Colonic mucosa (tissue), 4 donors: ENCODE data around the gene OR52D1. TPM values are rescaled to one million over a fixed set of nuclear protein-coding genes. Genes with fewer than 3 reads are reported as not detected.

Experiments
- DNase-seq: peaks from one replicate; pipeline ENCODE4 v3.0.0-alpha.2; 2020
- H3K27ac ChIP-seq: fragments of 200-600 bp; one replicate; pipeline ENCODE4 v1.8.0; 2021
- H3K27me3 ChIP-seq: fragments of 200-600 bp; one replicate; pipeline ENCODE4 v1.8.0; 2021
- H3K36me3 ChIP-seq: fragments of 200-600 bp; one replicate; pipeline ENCODE4 v1.8.0; 2021
- H3K4me1 ChIP-seq: fragments of 200-600 bp; one replicate; pipeline ENCODE4 v1.8.0; 2021; ENCODE audit warnings: mild to moderate bottlenecking
- H3K4me3 ChIP-seq: fragments of 200-600 bp; one replicate; pipeline ENCODE4 v1.8.0; 2021
- H3K9ac ChIP-seq, 2 donors: one replicate each; pipeline ENCODE4 v1.7.0; 2013; ENCODE audit warnings: control low read depth in 2 of 2, low read depth in 2 of 2, low read length in 2 of 2
- H3K9me3 ChIP-seq: fragments of 200-600 bp; one replicate; pipeline ENCODE4 v1.8.0; 2021
- CTCF ChIP-seq: fragments of 200-600 bp; IDR thresholded peaks from one replicate; pipeline ENCODE4 v1.8.0; 2022; ENCODE audit warnings: antibody characterized with exemption, mild to moderate bottlenecking
- intact Hi-C: fragments of 100-400 bp; cut with DNase I; formaldehyde crosslinking; loops from one replicate; pipeline ENCODE4 v1.14.1; 2022
- total RNA-seq, 2 donors: library from RNA; stranded (reverse); fragmentation: NEBNext Ultra II Directional in 1 of 2; extraction: Animal tissue kit (Norgen Biotek cat#: 25700) in 1 of 2; gene quantifications; one replicate each; pipeline ENCODE4 v1.2.1, GENCODE V29; 2021
- donor health status: healthy.
- donor health status: DM: no; HTN: no; CAD: no.
- donor health status: DM: no; HTN: no; CAD: no.

Gene OR52D1
- total RNA-seq, 2 donors from 2014 or later, result not detected

DNA sequence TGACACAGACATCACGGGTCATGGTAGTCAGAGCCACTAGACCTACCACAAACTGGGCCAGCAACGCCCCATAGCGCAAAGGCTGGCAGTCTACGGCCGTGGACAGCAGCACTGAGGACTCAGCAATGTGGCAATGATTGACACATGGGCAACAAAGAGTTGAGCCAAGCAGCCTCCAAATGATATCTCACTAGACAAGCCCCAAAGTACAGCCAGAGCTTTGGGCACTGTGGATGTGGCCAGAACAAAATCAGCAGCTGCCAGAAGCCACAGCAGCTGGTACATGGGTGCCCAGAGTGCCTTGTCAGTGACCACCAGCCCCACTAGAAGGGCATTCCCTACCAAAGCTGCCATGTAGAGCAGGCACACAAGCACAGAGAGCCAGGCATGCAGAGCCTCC is 39.2 kb downstream of the OR52D1 start:
- Histone ChIP-seq H3K9me3 (no peaks in the 10 kb centered on the region), H3K27ac (no peak overlapping the region), H3K4me1 (no peaks in the 10 kb centered on the region), H3K27me3 (no peaks in the 10 kb centered on the region), H3K36me3 (no peaks in the 10 kb centered on the region), H3K4me3 (no peak overlapping the region), H3K9ac (no peak overlapping the region)
- intact Hi-C loops, result no loop called here
- no peak for DNase-seq
- no peak for TF ChIP-seq CTCF

GRCh38 chr11:5528495-5528894 is 40.0 kb downstream of the OR52D1 start:
- intact Hi-C loops, result no loop called here
- TF ChIP-seq CTCF, result no peak
- H3K4me3 ChIP-seq, result no peak overlapping the region
- H3K36me3 ChIP-seq, result no peaks in the 10 kb centered on the region
- no peak overlapping the region for H3K27ac ChIP-seq
- no peak for DNase-seq
- no peaks in the 10 kb centered on the region for H3K4me1 ChIP-seq
- H3K9ac ChIP-seq, result no peak overlapping the region
- H3K27me3 ChIP-seq, result no peaks in the 10 kb centered on the region
- H3K9me3 ChIP-seq, result no peaks in the 10 kb centered on the region

DNA sequence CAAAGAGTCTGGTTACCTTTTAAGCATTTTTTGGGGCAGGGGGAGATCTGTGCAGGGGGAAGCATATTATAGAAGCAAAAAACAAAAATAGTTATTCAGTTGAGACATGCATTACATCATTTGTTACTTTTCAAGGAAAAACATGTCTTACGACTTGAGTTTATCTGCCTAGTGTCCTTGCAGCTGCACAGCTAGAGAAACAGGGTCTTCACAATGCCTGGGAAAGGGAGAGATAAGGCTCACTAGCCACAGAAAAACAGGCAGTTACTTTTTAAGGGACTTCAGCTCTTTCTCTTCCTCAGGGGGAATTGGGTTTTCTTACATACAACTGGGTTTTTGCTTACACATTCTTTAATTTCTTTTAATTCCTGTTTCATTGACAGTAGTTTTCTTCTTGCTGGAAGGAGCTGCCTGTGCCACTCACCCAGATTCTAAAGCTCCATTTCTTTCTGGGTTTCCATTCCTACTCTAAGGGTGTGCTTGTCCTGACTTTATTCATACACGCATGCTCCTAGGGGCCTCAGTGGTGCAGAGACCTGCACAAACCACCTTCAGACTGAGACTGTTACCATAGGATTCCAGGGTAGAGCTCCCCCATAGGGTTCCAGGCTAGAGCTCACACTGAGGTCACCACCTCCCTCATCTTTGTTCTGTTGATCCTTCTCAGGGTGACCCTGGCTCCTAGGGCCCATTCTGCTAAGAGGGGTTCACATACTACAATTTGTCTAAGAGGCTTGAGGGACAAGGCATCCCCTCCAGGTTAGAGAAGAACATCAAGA is 42.8 kb downstream of the OR52D1 start:
- TF ChIP-seq CTCF, result no peak
- H3K4me3 ChIP-seq, result no peak overlapping the region
- no peaks in the 10 kb centered on the region for H3K36me3 ChIP-seq
- H3K9me3 ChIP-seq, result no peaks in the 10 kb centered on the region
- H3K27ac ChIP-seq, result no peak overlapping the region
- H3K4me1 ChIP-seq, result no peaks in the 10 kb centered on the region
- no peaks in the 10 kb centered on the region for H3K27me3 ChIP-seq
- no peak for DNase-seq
- H3K9ac ChIP-seq, result no peak overlapping the region
- intact Hi-C loops, result no loop called here

- no peaks in the 10 kb centered on the region for H3K27me3 ChIP-seq
- intact Hi-C loops, result no loop called here
- no peak overlapping the region for H3K27ac ChIP-seq
- no peaks in the 10 kb centered on the region for H3K36me3 ChIP-seq
- H3K4me3 ChIP-seq, result no peak overlapping the region
- no peaks in the 10 kb centered on the region for H3K4me1 ChIP-seq
- no peaks in the 10 kb centered on the region for H3K9me3 ChIP-seq
- TF ChIP-seq CTCF, result no peak
- no peak overlapping the region for H3K9ac ChIP-seq
- DNase-seq, result no peak
Measured at GRCh38 chr11:5534046-5534445, 45.6 kb downstream of the OR52D1 start.

GRCh38 chr11:5536482-5536881 is 48.0 kb downstream of the OR52D1 start:
- Histone ChIP-seq H3K36me3 (no peaks in the 10 kb centered on the region), H3K9ac (no peak overlapping the region), H3K9me3 (no peaks in the 10 kb centered on the region), H3K4me3 (no peak overlapping the region), H3K4me1 (no peaks in the 10 kb centered on the region), H3K27me3 (no peaks in the 10 kb centered on the region), H3K27ac (no peak overlapping the region)
- TF ChIP-seq CTCF, result no peak
- DNase-seq, result no peak
- intact Hi-C loops, result no loop called here

Other genes starting within 250 kb of the OR52D1 start
- gene HBG1, start 238.8 kb upstream of the OR52D1 start, total RNA-seq, result 1 to 10 TPM in 1 of 2 donors, not detected in 1; 5.7 TPM
- 10 to 100 TPM in 1 of 2 donors, not detected in 1; 14.9 TPM for gene HBG2, start 233.9 kb upstream of the OR52D1 start, total RNA-seq
- gene HBE1, start 218.7 kb upstream of the OR52D1 start, total RNA-seq, result 1 to 10 TPM in 1 of 2 donors, not detected in 1; 4.0 TPM
- not detected for gene OR51B4, start 186.7 kb upstream of the OR52D1 start, total RNA-seq
- not detected for gene OR51B2, start 164.4 kb upstream of the OR52D1 start, total RNA-seq
- gene OR51B5, start 145.2 kb upstream of the OR52D1 start, total RNA-seq, result not detected
- gene OR51B6, start 137.2 kb upstream of the OR52D1 start, total RNA-seq, result not detected
- gene OR51M1, start 104.9 kb upstream of the OR52D1 start, total RNA-seq, result not detected
- not detected for gene OR51Q1, start 66.6 kb upstream of the OR52D1 start, total RNA-seq
- gene OR51I1, start 47.2 kb upstream of the OR52D1 start, total RNA-seq, result not detected
- not detected for gene OR51I2, start 39.4 kb upstream of the OR52D1 start, total RNA-seq
- gene UBQLN3, start 21.3 kb downstream of the OR52D1 start, total RNA-seq, result not detected
- under 1 TPM in 1 of 2 donors, not detected in 1; 0.22 TPM for gene UBQLNL, start 28.0 kb downstream of the OR52D1 start, total RNA-seq
- gene OR52H1, start 59.9 kb downstream of the OR52D1 start, total RNA-seq, result not detected
- gene OR52B6, start 92.2 kb downstream of the OR52D1 start, total RNA-seq, result not detected
- gene TRIM6, start 108.0 kb downstream of the OR52D1 start, total RNA-seq, result under 1 TPM; 0.35 to 0.82 TPM
- gene TRIM34, start 136.3 kb downstream of the OR52D1 start, total RNA-seq, result 1 to 10 TPM; 6.2 to 7.8 TPM
- gene TRIM5, start 196.4 kb downstream of the OR52D1 start, total RNA-seq, result 10 to 100 TPM; 21.4 to 23.3 TPM
- 10 to 100 TPM; 16.6 to 17.7 TPM for gene TRIM22, start 201.1 kb downstream of the OR52D1 start, total RNA-seq
- not detected for gene OR56B1, start 247.8 kb downstream of the OR52D1 start, total RNA-seq